Tibial artery (tissue), 4 donors: ENCODE data around the gene FAM174C.

Source experiments
- DNase-seq, 2 donors: peaks; one replicate each; pipeline ENCODE4 v3.0.0-alpha.2; 2019
- H3K27ac ChIP-seq, 2 donors: fragments of 200-600 bp; sonication (generic) in 1 of 2; 1 replicate in 1 of 2; 2 replicates in 1 of 2; pipeline ENCODE4 v1.5.1; 2018 to 2019; ENCODE audit warnings: mild to moderate bottlenecking in 1 of 2
- H3K27me3 ChIP-seq, 2 donors: fragments of 200-600 bp; sonication (generic) in 1 of 2; one replicate each; pipeline versions ENCODE4 v1.5.1 to v1.6.0; 2016 to 2019
- H3K36me3 ChIP-seq, 3 donors: fragments of 200-600 bp; sonication (generic) in 2 of 3; one replicate each; pipeline ENCODE4 v1.5.1; 2016 to 2019; ENCODE audit warnings: mild to moderate bottlenecking in 2 of 3
- H3K4me1 ChIP-seq, 4 donors: fragments of 200-600 bp; sonication (generic) in 2 of 4; 1 replicate in 3 of 4; 2 replicates in 1 of 4; pipeline ENCODE4 v1.5.1; 2016 to 2019
- H3K4me3 ChIP-seq, 2 donors: fragments of 200-600 bp; sonication (generic) in 1 of 2; 1 replicate in 1 of 2; 2 replicates in 1 of 2; pipeline ENCODE4 v1.5.1; 2018 to 2019; ENCODE audit warnings: mild to moderate bottlenecking in 2 of 2
- H3K9me3 ChIP-seq, 3 donors: fragments of 200-600 bp; sonication (generic) in 1 of 3; one replicate each; pipeline ENCODE4 v1.5.1; 2016 to 2019
- intact Hi-C: fragments of 100-400 bp; cut with DNase I; formaldehyde crosslinking; loops from one replicate; pipeline ENCODE4 v1.15.0; 2023; ENCODE audit warnings: low total_unique reads
- TF ChIP-seq, protein P1 (sequence below), 2 experiments: fragments of 200-600 bp in 1 of 2; fragments of 450-650 bp in 1 of 2; IDR thresholded peaks; one replicate each; pipeline ENCODE4 v1.5.1; 2017 to 2019; ENCODE audit warnings: antibody characterized with exemption in 2 of 2, mild to moderate bottlenecking in 1 of 2, moderate library complexity in 1 of 2

Gene FAM174C

DNA sequence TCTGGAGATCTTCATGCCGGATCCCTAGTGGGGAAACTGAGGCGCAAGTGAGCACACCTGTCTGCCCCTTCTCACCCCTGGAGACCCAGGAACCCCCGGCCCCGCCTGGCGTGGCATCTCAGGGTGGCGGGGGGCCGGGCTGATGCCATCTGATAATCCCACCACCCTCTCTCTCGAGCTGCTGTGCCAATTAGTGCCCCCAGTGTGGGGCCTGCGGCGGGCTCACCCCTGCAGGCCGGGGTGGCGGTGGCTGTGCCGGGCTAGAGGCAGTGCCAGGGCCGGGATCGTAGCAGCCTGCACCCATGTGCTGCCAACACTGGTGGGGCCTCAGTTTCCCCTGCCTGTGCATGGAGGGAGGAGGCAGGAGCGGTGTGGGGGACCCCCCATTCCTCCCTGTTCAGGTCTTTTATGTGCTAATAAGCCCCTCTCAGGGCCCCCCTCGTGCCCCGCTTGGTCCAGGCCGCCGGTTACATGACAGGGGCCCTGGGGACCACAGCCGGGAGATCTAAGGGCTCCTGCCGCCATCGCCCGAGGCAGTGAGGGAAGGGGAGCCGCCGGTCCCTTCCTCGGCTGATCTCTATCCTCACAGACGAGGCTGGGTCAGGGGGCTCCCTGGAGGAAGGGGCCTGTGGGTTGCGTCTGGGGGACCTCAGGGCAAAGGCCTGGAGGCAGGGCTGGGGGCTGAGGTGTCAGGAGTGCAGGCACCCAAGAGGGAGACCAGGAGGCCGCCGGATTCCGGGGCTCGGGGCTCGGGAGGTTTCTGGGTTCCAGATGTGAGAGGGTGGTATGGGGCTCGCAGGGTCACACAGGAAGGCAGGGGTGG, 18.7 kb downstream of the FAM174C start:
- no peak for DNase-seq
- TF ChIP-seq, protein P1, sequence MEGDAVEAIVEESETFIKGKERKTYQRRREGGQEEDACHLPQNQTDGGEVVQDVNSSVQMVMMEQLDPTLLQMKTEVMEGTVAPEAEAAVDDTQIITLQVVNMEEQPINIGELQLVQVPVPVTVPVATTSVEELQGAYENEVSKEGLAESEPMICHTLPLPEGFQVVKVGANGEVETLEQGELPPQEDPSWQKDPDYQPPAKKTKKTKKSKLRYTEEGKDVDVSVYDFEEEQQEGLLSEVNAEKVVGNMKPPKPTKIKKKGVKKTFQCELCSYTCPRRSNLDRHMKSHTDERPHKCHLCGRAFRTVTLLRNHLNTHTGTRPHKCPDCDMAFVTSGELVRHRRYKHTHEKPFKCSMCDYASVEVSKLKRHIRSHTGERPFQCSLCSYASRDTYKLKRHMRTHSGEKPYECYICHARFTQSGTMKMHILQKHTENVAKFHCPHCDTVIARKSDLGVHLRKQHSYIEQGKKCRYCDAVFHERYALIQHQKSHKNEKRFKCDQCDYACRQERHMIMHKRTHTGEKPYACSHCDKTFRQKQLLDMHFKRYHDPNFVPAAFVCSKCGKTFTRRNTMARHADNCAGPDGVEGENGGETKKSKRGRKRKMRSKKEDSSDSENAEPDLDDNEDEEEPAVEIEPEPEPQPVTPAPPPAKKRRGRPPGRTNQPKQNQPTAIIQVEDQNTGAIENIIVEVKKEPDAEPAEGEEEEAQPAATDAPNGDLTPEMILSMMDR (IDR thresholded peaks at IDR 0.05), result no peak
- no peak overlapping the region for H3K4me3 ChIP-seq
- intact Hi-C loops, result no loop called here
- H3K4me1 ChIP-seq, result peaks cover 0 to 20% (median 3%) of the 10 kb centered on the region in 4 donors
- no peaks in the 10 kb centered on the region for H3K9me3 ChIP-seq
- no peaks in the 10 kb centered on the region for H3K36me3 ChIP-seq
- H3K27ac ChIP-seq, result no peak overlapping the region
- H3K27me3 ChIP-seq, result peaks cover 0 to 87% of the 10 kb centered on the region in 2 donors

DNA sequence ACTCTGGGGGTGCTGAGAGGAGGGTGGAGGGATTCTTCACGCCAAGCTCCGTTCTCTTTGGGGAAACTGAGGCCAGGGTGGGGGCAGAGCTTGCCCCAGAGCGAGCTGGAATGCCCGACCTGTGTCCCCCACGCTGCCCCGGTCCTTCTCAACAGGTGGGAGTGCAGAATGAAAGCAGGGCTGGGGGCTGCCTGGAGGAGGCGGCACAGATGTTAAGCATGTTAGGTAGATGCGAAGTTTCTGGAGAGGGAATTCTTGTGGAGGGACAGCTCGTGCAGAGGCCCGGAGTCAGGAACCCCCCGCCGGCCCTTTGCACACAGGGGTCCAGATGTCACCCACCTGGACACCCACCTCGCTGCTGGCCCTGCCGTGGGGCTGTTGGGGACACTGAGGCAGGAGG, 19.4 kb downstream of the FAM174C start:
- TF ChIP-seq, protein P1 (IDR thresholded peaks at IDR 0.05), result no peak
- no peaks in the 10 kb centered on the region for H3K36me3 ChIP-seq
- DNase-seq, result no peak
- H3K9me3 ChIP-seq, result no peaks in the 10 kb centered on the region
- intact Hi-C loops, result no loop called here
- H3K4me1 ChIP-seq, result peaks cover 0 to 20% (median 3%) of the 10 kb centered on the region in 4 donors
- no peak overlapping the region for H3K27ac ChIP-seq
- peaks cover 0 to 83% of the 10 kb centered on the region in 2 donors for H3K27me3 ChIP-seq
- H3K4me3 ChIP-seq, result no peak overlapping the region

DNA sequence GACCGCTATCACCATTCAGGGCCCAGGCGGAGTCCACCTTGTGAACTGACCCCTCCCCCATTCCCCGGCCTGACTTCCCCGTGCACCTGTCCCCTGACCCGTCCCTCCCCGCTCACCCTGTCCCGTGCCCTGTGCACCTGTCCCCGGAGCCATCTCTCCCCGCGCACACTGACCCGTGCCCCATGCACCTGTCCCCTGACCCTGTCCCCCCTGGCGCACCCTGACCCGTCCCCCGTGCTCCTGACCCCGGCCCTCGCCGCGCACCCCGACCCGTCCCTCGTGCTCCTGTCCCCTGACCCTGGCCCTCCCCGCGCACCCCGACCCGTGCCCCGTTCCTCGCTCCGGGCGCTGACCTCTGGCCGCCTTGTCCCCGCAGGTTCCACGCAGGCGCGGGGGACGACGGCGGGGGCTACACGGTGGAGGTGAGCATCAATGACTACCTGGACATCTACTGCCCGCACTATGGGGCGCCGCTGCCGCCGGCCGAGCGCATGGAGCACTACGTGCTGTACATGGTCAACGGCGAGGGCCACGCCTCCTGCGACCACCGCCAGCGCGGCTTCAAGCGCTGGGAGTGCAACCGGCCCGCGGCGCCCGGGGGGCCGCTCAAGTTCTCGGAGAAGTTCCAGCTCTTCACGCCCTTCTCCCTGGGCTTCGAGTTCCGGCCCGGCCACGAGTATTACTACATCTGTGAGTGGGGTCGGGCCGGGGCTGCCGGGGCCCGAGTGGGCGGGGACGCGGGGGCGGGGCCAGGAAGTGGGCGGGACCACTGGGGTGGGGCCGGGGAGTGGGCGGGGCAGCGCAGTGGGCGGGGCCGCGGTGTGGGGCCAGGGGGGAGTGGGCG, 20.1 kb downstream of the FAM174C start:
- intact Hi-C loops, result no loop called here
- DNase-seq, result no peak
- H3K9me3 ChIP-seq, result no peaks in the 10 kb centered on the region
- no peak overlapping the region for H3K4me3 ChIP-seq
- peaks cover 0 to 20% (median 3%) of the 10 kb centered on the region in 4 donors for H3K4me1 ChIP-seq
- no peak overlapping the region for H3K27ac ChIP-seq
- H3K36me3 ChIP-seq, result no peaks in the 10 kb centered on the region
- peaks cover 0 to 83% of the 10 kb centered on the region in 2 donors for H3K27me3 ChIP-seq
- TF ChIP-seq, protein P1 (IDR thresholded peaks at IDR 0.05), result no peak

DNA sequence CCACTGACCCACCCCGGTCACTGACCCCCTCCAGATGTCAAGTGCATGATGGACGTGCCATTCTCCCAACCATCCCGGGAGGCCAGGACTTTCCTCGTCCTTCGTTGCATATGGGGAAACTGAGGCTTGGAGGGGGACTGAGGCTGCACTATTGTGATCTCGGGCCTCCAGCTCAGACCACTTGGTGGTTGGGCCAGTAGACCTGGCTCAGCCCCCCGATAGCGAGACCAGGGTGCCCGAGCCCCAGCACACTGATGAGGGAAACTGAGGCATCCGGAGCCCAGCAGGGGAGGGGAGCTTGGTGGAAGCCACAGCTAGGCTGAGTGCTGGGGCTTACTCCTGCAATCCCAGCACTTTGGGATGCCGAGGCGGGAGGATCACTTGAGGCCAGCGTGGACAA, 20.7 kb downstream of the FAM174C start:
- peaks cover 0 to 20% (median 3%) of the 10 kb centered on the region in 4 donors for H3K4me1 ChIP-seq
- H3K27ac ChIP-seq, result no peak overlapping the region
- no peaks in the 10 kb centered on the region for H3K9me3 ChIP-seq
- peaks cover 0 to 80% of the 10 kb centered on the region in 2 donors for H3K27me3 ChIP-seq
- intact Hi-C loops, result no loop called here
- no peak overlapping the region for H3K4me3 ChIP-seq
- no peaks in the 10 kb centered on the region for H3K36me3 ChIP-seq
- DNase-seq, result no peak
- TF ChIP-seq, protein P1 (IDR thresholded peaks at IDR 0.05), result no peak

DNA sequence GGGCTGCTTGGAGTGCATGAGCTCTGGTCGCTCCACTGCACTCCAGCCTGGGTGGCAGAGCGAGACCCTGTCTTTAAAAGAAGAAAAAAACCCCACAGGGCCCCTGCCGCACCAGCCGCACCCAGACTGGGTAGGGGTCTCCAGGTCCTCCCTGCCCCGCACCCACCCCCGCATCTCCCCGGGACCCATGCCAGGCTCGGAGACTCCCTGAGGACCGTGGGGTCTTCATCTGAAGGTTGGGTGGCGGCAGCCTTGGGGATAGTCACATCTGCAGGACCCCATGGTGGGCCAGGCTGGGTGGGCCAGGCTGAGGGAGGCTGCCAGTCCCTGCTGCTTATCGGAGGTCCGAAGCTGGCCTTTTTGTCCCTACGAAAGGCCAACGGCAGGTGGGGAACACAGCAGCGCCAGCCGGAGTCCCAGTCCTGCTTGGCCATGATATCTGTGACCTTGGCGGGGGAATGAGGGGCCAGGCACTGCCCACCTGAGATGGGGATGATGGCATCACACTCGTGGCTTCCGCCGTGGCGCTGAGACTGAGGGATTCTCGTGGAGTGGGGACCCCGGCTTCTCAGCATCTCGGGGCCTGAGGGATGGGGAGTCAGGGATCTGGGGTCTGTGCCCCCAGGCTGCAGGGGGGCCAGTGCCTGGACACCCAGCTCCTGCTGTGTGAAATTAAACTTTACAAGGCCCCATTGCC, 21.4 kb downstream of the FAM174C start:
- DNase-seq, result no peak
- Histone ChIP-seq H3K4me3 (no peak overlapping the region), H3K9me3 (no peaks in the 10 kb centered on the region), H3K27me3 (peaks cover 0 to 74% of the 10 kb centered on the region in 2 donors), H3K4me1 (peaks cover 0 to 17% (median 3%) of the 10 kb centered on the region in 4 donors), H3K27ac (no peak overlapping the region), H3K36me3 (no peaks in the 10 kb centered on the region)
- TF ChIP-seq, protein P1 (IDR thresholded peaks at IDR 0.05), result no peak
- intact Hi-C loops, result no loop called here
